ENCODE results near the gene MYL6. TPM values are rescaled to one million over a fixed set of nuclear protein-coding genes. Genes with fewer than 3 reads are reported as not detected.

Gene MYL6
- total RNA-seq, 2 donors from 2014 or later: 1,641 to 1,922 TPM

DNA sequence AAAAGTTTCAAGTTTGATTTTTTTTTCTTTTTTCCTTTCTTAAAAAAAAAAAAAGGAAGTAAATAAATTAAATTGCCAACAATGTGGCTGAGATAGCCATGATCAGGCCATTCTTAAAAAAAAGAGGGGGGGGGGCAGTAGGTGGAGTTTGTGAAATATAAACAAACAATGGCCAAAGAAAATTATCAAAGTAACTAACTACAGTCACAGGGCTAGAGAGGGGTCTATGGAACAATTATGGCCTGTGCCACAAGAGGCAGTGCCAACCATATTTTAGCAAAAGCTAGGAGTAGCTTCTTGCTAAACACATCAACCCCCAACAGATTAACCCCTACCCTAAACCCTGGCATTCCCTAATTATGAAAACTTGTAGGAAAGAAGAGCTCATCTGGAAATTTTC, 47.3 kb downstream of the MYL6 start:
- H3K9ac ChIP-seq (ENCODE audit: low read depth in 2 of 2, low read length in 2 of 2): no peak overlapping the region
- H3K9me3 ChIP-seq: no peaks in the 10 kb centered on the region
- peaks cover 11% of the 10 kb centered on the region for H3K36me3 ChIP-seq
- no peak overlapping the region for H3K4me3 ChIP-seq
- H3K27ac ChIP-seq: no peak overlapping the region
- no peaks in the 10 kb centered on the region for H3K4me1 ChIP-seq
- no peak for DNase-seq
- intact Hi-C loops (cut with DNase I): loop anchor here (10.0 kb wide), 1 partner anchor 89 kb away; no protein-coding TSS in a partner anchor
- H3K27me3 ChIP-seq: no peaks in the 10 kb centered on the region
- TF ChIP-seq, protein P1, sequence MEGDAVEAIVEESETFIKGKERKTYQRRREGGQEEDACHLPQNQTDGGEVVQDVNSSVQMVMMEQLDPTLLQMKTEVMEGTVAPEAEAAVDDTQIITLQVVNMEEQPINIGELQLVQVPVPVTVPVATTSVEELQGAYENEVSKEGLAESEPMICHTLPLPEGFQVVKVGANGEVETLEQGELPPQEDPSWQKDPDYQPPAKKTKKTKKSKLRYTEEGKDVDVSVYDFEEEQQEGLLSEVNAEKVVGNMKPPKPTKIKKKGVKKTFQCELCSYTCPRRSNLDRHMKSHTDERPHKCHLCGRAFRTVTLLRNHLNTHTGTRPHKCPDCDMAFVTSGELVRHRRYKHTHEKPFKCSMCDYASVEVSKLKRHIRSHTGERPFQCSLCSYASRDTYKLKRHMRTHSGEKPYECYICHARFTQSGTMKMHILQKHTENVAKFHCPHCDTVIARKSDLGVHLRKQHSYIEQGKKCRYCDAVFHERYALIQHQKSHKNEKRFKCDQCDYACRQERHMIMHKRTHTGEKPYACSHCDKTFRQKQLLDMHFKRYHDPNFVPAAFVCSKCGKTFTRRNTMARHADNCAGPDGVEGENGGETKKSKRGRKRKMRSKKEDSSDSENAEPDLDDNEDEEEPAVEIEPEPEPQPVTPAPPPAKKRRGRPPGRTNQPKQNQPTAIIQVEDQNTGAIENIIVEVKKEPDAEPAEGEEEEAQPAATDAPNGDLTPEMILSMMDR (IDR thresholded peaks at IDR 0.05): no peak

DNA sequence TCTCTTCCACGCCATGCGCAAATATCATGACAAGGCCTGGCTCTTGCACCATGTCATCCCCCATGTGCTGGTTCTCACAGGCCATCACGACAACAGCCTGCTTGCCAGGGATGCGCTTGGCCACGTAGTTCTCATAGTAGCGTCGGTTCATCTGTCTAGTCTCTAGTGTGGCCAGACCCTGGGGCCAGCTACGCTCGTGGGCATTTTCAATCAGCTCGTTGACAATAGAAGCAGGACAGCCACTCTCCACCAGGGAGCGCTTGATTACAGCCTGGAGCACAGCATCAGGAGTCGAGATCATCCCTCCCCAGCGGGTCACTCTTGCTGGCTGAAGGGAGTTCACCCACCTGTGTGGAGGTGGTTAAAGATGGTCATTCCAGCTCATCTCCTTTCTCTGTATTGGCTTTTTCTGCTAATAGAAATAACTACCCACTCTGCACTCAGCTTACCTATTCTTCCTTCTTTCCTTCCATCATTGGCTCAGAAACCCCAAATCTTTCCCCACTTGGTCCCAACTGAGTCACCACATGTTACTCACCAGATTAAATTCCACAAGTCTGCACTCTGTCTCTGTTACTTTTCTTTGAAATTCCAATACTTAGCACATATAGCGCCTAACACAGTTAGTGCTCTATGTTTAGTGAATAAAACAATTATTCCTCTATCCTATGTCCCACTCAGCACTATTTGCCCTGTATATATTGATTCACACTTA, 48.5 kb downstream of the MYL6 start:
- no peak overlapping the region for H3K27ac ChIP-seq
- TF ChIP-seq, protein P1 (IDR thresholded peaks at IDR 0.05): peak; percentile 46
- no peaks in the 10 kb centered on the region for H3K9me3 ChIP-seq
- peaks cover 11% of the 10 kb centered on the region for H3K36me3 ChIP-seq
- DNase-seq: peak; percentile 77
- no peaks in the 10 kb centered on the region for H3K4me1 ChIP-seq
- intact Hi-C loops (cut with DNase I): loop anchor here (10.0 kb wide), 1 partner anchor 88 kb away; no protein-coding TSS in a partner anchor
- H3K9ac ChIP-seq (ENCODE audit: low read depth in 2 of 2, low read length in 2 of 2): no peak overlapping the region
- no peak overlapping the region for H3K4me3 ChIP-seq
- no peaks in the 10 kb centered on the region for H3K27me3 ChIP-seq

DNA sequence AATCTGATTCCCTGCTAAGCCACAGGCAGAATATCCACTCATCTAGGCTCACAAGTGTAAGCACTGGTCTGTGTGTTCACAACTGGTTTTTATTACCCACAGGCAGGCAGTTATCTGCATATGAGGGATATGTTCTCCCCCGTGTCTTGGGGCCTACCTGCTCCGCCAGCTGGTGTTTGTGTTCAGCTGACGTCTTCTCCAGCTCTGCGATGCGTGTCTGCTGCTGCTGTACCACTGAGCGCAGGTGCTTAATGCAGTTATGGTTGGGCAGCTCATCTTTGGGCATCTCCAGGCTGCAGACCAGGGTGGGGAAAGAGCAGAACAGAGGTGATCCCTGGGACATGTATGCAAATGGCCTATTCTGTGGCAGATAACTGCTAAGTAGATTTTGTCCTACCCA, 49.8 kb downstream of the MYL6 start:
- DNase-seq: no peak
- TF ChIP-seq, protein P1 (IDR thresholded peaks at IDR 0.05): no peak
- intact Hi-C loops (cut with DNase I): loop anchor here (10.0 kb wide), 1 partner anchor 87 kb away; no protein-coding TSS in a partner anchor
- no peaks in the 10 kb centered on the region for H3K27me3 ChIP-seq
- H3K4me1 ChIP-seq: no peaks in the 10 kb centered on the region
- no peak overlapping the region for H3K27ac ChIP-seq
- peaks cover 16% of the 10 kb centered on the region for H3K36me3 ChIP-seq
- no peak overlapping the region for H3K9ac ChIP-seq (ENCODE audit: low read depth in 2 of 2, low read length in 2 of 2)
- no peaks in the 10 kb centered on the region for H3K9me3 ChIP-seq
- no peak overlapping the region for H3K4me3 ChIP-seq

Other genes with a start within 250 kb of the MYL6 start
- gene PYM1, start 230.5 kb upstream of the MYL6 start, total RNA-seq: 10 to 100 TPM; 44.0 to 49.3 TPM
- 10 to 100 TPM; 80.2 to 91.2 TPM for gene DGKA, start 227.2 kb upstream of the MYL6 start, total RNA-seq
- 1 to 10 TPM; 3.4 to 3.8 TPM for gene PMEL, start 192.3 kb upstream of the MYL6 start, total RNA-seq
- gene CDK2, start 191.5 kb upstream of the MYL6 start, total RNA-seq: 10 to 100 TPM; 20.9 to 48.9 TPM
- 100 to 1,000 TPM; 112 to 178 TPM for gene RAB5B, start 184.3 kb upstream of the MYL6 start, total RNA-seq
- 10 to 100 TPM; 25.8 to 35.8 TPM for gene SUOX, start 161.1 kb upstream of the MYL6 start, total RNA-seq
- gene IKZF4, start 137.3 kb upstream of the MYL6 start, total RNA-seq: 1 to 10 TPM; 4.7 to 5.6 TPM
- gene RPS26, start 116.4 kb upstream of the MYL6 start, total RNA-seq: 10 to 100 TPM; 53.1 to 80.5 TPM
- 100 to 1,000 TPM; 158 to 206 TPM for gene ERBB3, start 78.2 kb upstream of the MYL6 start, total RNA-seq
- gene PA2G4, start 53.8 kb upstream of the MYL6 start, total RNA-seq: 100 to 1,000 TPM in 1 of 2 donors, 10 to 100 TPM in 1; 69.6 to 155 TPM
- 1,000 to 10,000 TPM; 3,248 to 3,669 TPM for gene RPL41, start 41.7 kb upstream of the MYL6 start, total RNA-seq
- gene ZC3H10, start 40.1 kb upstream of the MYL6 start, total RNA-seq: 1 to 10 TPM; 3.5 to 6.1 TPM
- gene ESYT1, start 30.1 kb upstream of the MYL6 start, total RNA-seq: 10 to 100 TPM; 63.9 to 72.8 TPM
- 10 to 100 TPM; 18.6 to 19.1 TPM for gene MYL6B, start 5.8 kb upstream of the MYL6 start, total RNA-seq
- 10 to 100 TPM; 80.1 to 84.2 TPM for gene SMARCC2, start 31.1 kb downstream of the MYL6 start, total RNA-seq
- 10 to 100 TPM; 29.0 to 36.0 TPM for gene RNF41, start 63.6 kb downstream of the MYL6 start, total RNA-seq
- 10 to 100 TPM; 30.3 to 68.4 TPM for gene NABP2, start 66.0 kb downstream of the MYL6 start, total RNA-seq
- gene SLC39A5, start 71.7 kb downstream of the MYL6 start, total RNA-seq: 100 to 1,000 TPM; 158 to 163 TPM
- 10 to 100 TPM; 39.3 to 57.7 TPM for gene ANKRD52, start 100.0 kb downstream of the MYL6 start, total RNA-seq
- 1 to 10 TPM; 4.2 to 4.5 TPM for gene COQ10A, start 108.6 kb downstream of the MYL6 start, total RNA-seq
- gene CS, start 142.0 kb downstream of the MYL6 start, total RNA-seq: 100 to 1,000 TPM; 367 to 437 TPM
- gene CNPY2, start 157.6 kb downstream of the MYL6 start, total RNA-seq: 100 to 1,000 TPM in 1 of 2 donors, 10 to 100 TPM in 1; 76.8 to 144 TPM
- 10 to 100 TPM; 48.1 to 68.0 TPM for gene PAN2, start 175.6 kb downstream of the MYL6 start, total RNA-seq
- under 1 TPM in 1 of 2 donors, not detected in 1; 0.27 TPM for gene IL23A, start 180.5 kb downstream of the MYL6 start, total RNA-seq
- gene STAT2, start 201.7 kb downstream of the MYL6 start, total RNA-seq: 10 to 100 TPM; 62.6 to 63.2 TPM
- under 1 TPM in 1 of 2 donors, not detected in 1; 0.15 TPM for gene APOF, start 204.5 kb downstream of the MYL6 start, total RNA-seq

All from colonic mucosa (tissue), 4 donors.